Activated CD8-positive, alpha-beta memory T cell treated with anti-CD3 and anti-CD28 coated beads, Interleukin-2, amount 50 U/mL, for 1 hour (primary cell): ENCODE data around the gene PLCD3.
"Not testable (repeated sequence)": the region's sequence is repeated elsewhere in the genome, so short reads cannot be mapped to it uniquely, and the experiment has no call there.

Experiments used
- DNase-seq: peaks from one replicate; pipeline ENCODE4 v3.0.0-alpha.2; 2020; ENCODE audit errors: extremely low read depth

PLCD3 gene

DNA sequence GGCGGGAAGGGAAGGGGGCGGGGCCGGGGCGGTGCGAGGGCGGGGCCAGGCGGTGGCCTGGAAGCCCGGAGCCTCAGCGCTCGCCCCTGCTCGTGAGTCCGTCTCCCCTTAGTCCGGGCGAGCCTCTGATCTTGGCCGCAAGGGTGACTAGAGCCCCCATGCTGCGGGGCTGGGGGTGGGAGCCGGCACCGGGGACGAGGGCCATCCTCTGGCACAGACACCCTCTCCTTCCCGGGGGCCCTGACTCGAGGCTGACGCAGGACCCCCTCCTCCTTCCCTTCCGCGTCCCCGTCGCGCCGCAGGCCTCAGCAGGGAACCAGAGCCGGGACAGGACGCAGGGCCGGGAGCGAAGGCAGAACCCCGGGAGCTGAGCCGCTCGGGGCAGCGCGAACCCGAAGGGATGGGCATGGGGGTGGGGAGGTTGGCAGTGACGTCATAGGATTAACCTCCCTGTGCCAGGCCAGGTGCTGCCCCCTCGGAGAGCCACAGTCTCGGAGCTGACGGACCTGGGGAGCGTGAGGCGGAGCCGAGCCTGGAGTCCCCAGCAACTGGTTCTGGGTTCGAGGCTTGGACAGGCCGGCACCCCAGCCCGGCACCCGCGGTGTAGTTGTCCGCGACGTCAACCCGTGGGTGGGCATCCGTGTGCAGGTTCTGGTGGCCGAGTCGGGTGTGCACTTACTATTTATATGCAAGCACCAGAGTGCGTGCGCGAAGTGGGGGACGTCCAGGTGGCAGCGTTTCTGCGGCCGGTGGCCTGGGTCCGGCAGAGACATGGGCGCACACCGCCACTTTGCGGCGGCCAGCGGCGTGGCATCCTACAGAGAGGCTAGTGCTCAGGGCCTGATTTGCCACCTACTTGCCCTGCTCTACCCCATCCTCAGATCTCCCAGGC, 503 bp upstream of the PLCD3 start:
- DNase-seq, result no peak

DNA sequence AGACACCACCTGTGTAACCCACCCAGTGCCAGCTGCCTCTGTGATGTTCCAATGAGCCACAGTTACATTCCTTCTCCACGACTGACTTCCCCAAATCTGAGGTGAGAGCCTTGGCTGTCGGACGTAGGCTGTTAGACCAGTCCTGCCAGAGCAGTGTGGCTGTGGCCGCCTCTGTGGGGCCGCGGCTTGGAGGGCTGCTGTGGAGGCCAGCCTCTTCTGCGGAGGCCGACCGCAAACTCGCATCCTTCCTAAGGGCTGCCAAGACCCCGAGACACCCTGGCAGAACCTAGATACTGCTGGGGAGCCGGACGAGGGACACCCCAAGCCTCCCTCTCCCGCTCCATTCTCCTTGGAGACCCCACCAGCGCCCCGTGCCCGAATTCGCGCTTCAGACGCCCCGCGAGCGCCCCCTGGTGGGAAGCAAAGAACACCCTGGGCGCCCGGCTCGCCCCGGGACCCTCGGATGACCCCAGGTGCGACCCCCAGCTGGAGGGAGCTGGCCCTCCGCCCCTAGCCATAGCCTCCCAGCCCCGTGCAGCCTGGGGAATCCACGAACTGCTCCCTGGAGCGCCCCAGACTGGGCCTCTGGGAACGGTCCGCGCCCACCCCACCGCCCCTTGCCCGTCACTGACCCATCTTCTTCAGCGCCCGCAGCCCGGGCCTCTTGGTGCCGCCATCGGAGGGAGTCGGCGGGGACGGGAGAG, 547 bp downstream of the PLCD3 start:
- DNase-seq, result no peak

GRCh38 chr17:45130681-45131615, 1.4 kb downstream of the PLCD3 start:
- no peak for DNase-seq

GRCh38 chr17:45129940-45130680, 2.2 kb downstream of the PLCD3 start:
- DNase-seq, result no peak

GRCh38 chr17:45129426-45129939, 2.8 kb downstream of the PLCD3 start:
- no peak for DNase-seq

DNA sequence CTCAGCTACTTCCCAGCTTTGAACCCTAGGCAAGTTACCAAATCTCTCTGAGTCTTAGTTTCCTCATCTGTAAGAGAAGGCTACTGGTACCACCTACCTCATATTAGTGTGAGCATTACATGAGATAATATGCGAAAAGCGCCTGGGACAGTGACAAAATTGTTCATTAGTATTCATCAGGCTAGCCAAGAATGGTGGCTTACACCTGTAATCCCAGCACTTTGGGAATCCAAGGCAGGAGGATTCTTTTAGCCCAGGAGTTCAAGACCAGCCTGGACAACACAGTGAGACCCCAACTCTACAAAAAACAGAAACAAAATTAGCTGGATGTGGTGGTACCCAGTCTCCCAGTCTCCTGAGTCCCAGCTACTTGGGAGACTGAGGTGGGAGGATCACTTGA, 3.3 kb downstream of the PLCD3 start:
- no peak for DNase-seq

DNA sequence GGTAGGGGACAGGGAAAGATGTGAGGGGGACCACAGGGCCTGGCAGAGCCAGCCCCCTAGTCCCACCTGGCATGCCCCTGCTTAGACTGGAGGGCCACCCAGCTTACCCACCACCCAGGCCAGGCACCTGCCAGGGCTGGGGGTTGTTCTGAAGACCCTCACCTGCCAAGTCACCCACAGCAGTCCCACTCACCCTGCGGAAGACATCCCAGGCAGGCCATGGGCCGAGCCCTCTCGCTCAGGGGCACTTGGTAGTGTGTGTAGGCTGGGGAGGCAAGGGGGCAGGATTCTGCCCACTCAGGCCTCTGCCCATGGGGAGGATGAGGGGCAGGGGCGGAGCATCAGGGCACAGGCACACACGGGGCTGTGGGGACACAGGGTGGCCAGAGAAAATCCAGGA, 4.0 kb downstream of the PLCD3 start:
- no peak for DNase-seq

- DNase-seq, result no peak
Measured at GRCh38 chr17:45127548-45128300, 4.6 kb downstream of the PLCD3 start.

DNA sequence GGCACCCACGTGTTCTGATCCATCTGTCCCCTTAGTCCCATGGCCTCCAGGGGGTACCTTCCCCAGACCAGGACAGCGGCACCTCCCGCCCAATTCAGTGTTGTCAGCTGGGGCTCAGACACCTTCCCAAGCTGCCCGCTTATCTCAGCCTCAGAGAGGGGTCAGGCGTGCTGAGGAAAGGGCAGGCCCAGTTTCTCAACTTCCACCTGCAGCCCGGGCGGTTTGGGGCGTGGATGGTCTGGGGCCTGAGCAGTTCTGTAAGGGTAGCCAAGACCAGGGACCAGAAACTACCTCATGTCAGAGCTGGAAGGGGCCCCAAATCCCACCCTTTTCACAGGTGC, 5.1 kb downstream of the PLCD3 start:
- DNase-seq, result no peak

DNA sequence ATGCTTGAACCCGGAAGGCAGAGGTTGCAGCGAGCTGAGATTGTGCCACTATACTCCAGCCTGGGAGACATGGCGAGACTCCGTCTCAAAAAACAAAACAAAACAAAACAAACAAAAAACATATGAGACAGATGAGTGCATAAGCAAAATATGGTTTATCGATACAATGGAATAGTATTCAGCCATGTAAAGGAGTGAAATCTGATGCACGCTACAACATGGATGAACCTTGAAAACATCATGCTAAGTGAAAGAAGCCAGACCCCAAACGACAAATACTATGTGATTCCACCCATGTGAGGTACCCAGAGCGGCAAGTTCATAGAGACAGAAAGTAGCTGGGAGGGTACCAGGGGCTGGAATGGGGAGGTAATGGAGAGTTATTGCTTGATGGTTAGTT, 6.8 kb downstream of the PLCD3 start:
- no peak for DNase-seq

- not testable (repeated sequence) for DNase-seq
Measured at GRCh38 chr17:45124797-45125122, 7.6 kb downstream of the PLCD3 start.

- no peak for DNase-seq
Measured at GRCh38 chr17:45123930-45124796, 8.2 kb downstream of the PLCD3 start.

DNA sequence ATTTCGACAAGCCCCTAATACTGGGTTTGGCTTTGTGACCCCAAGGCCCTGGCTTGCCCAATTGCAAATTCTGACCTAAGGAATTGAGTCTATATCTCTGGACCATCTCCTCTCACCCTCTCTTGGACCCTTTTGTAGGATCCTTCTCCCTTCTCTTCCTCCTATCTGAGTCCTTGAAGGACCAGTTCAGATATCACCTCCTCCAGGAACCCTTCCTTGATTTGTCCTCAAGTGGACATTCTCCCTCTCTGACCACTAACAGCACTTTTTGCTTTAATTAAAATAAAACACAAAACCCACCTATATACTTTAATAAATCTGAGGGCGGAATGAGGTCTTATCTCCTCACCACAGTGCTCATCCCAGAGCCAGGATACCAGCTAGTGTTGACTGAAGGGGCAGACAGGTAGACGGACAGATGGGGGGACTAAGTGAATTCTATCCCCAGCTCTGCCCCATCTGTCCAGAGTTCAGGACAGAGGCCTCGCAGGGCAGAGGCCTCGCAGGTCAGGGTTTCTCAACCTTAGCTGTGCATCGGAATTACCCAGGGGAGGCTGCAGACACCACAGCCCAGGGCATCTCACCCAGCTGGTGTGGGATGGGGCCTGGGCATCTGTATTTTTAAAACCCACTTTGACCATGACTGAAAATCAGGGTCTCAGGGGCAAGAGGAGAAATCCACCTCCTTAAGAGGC, 9.1 kb downstream of the PLCD3 start:
- no peak for DNase-seq

- no peak for DNase-seq
Measured at GRCh38 chr17:45121055-45121454, 11.3 kb downstream of the PLCD3 start.

DNA sequence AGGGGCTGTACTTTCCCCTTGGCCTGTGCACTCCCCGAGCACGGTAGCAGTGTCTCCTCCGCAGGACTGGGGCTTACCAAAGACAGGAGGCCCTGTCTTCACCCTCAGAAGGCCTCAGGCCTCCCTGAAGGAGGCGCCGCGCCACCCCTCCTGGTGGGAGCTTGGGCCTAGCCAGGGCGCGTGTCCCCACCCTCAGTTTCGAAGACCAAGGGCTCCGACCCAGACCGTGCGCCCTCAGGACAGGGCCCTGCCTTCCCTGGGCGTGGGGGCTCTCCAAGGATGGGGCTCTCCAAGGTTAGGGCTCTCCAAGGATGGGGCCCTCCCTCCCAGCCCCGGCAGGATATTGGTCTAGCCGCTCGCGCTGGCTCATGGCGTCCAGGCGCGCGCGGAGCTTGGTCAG, 11.8 kb downstream of the PLCD3 start:
- no peak for DNase-seq

GRCh38 chr17:45119964-45120363, 12.4 kb downstream of the PLCD3 start:
- DNase-seq, result no peak

DNA sequence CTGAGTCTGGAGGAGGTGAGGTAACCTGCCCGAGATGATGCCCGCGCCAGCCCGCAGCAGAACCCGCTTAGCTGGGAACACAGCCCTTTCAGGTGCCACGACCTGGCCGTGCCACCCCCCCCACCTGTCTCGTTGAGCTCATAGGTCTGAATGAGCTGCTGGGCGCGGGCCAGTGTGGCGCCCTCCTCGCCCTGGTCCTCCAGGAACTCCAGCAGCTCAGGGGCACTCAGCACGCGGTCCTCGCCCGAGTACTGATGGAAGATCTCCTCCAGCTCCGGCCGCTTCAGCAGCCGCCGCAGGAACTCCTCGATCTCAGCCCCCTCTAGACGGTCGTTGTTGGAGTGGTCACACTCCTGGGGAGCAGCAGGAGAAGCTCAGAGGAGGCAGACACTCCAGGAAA, 13.6 kb downstream of the PLCD3 start:
- no peak for DNase-seq

DNA sequence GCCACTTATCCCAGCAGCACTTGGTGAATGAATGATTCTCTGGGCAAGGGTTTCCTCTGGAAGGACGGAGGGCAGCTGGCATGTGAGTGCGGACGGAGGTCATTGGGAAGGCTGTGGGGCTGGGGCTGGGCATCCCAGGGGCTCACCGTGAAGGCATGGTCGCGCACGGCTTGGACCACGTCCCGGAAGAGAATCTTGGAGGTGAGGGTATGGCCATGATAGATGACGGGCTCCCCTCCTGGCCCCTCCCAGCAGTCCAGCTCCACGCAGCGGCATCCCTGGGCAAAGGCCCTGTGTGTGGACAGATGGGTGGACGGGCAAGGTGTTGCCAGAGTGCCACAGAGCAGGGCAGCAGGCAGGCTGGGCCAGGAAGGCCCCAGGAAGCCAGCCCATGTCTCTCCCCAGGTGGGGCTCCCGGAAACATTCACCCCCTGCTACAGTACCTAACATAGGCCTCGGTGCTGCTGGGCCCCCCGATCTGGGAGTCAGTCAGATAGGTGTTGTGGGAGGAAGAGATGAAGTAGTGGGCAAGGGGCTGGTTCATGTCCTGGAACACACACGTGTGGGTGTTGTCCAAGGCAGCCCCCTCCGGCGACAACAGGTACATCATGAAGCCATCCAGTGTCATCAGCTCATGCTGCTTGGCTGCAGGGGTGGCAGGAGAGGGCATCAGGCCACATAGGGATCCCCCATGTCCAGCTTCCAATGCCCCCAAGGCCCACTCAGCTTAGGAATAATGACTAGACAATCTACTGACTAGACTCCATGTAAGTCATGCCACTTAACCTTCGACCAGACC, 14.3 kb downstream of the PLCD3 start:
- DNase-seq, result no peak
